HG03139 (cell line): ENCODE results near the gene TNS4.

Experiments
- ATAC-seq: cut with Tn5 transposase; IDR thresholded peaks from one replicate; pipeline ENCODE4 v1.9.1; 2021; ENCODE audit not compliant: unreplicated experiment

Gene TNS4

GRCh38 chr17:40517286-40517662, 15.9 kb upstream of the TNS4 start:
- ATAC-seq = no peak

- peak; percentile 69 for ATAC-seq
Observed at GRCh38 chr17:40516581-40517285, 15.3 kb upstream of the TNS4 start.

DNA sequence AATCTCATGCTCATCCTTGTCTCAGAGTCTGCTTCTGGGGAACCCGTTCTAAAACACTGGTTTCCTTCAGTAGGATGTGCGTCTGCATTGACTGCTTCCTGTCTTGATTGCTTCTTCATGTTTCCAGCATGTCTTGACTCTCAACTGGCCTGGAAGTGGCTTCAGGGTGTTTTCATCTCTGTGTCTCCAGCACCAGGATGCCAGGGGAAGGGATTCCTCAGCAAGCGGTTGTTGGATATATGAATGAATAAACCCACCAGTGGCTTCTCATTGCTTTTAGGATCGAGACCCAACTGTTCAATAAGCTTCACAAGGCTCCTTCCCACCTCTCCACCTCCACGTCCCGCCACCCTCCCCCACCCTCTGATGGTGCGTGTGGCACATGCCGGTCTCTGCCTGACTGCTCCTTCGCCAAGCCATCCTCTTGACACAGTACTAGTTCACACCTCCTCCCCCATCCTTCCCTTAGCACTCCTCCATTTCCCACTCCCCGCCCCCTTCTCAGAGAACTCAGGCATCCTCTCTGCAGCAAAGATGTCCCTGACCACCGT, 14.1 kb upstream of the TNS4 start:
- ATAC-seq = no peak

GRCh38 chr17:40515011-40515410, 13.6 kb upstream of the TNS4 start:
- ATAC-seq = no peak

DNA sequence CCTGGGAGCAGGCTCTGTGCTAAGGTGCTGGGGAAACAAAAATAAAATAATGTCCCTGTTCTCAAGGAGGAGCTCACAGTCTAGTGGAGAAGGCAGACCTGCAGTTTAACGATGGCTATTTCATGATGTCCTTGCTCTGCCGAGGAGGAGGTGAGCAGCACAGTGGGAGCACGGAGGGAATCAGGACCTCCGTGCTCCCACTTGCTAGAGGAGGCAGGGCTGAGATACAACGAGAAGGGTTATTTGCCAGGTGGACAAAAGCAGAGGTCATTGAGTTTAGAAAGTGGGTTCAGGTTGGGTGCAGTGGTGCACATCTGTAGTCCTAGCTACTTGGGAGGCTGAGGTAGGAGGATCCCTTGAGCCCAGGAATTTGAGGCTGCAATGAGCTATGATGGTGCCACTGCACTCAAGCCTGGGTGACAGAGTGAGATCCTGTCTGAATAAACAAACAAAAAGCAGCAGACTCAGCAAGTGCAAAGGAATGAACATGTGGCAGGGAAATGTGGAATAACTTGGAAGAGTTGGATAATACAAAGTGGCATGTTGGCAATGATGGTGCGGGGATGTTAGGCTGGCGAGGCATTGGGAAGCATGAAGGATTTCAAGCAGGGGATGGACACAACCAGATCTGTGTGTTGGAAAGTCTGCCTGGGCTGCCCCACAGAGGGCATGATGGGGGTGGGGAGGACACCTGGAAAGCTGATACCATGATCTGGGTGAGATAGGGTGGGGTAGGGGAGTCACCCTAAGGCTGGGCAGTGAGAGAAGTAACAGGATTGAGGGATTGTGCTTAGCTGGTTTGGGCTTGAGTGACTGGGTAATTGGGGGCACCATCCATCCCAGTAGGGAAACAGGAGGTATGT, 12.8 kb upstream of the TNS4 start:
- no peak for ATAC-seq

GRCh38 chr17:40511667-40512220, 10.3 kb upstream of the TNS4 start:
- ATAC-seq = no peak

- no peak for ATAC-seq
Observed at GRCh38 chr17:40511136-40511535, 9.7 kb upstream of the TNS4 start.

- ATAC-seq = no peak
Observed at GRCh38 chr17:40510328-40510648, 8.9 kb upstream of the TNS4 start.

GRCh38 chr17:40509626-40510327, 8.4 kb upstream of the TNS4 start:
- no peak for ATAC-seq

- no peak for ATAC-seq
Observed at GRCh38 chr17:40506786-40507185, 5.4 kb upstream of the TNS4 start.

DNA sequence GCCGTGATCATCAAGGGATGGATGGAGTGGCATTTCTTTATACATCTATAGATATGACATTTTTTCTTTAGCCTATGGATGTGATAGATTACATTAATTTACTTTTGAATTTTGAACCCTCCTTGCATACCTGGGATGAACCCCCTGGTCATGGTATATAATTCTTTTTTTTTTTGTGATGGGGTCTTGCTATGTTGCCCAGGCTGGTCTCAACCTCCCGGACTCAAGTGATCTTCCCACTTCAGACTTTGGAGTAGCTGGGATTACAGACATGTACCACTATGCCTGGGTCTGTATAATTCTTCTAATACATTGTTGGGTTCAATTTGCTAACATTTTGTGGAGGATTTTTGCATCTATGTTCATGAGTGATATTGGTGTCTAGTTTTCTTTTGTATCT, 1.7 kb upstream of the TNS4 start:
- no peak for ATAC-seq

GRCh38 chr17:40502716-40503115, 1.3 kb upstream of the TNS4 start:
- no peak for ATAC-seq

GRCh38 chr17:40500709-40501108, 714 bp downstream of the TNS4 start:
- no peak for ATAC-seq

GRCh38 chr17:40500190-40500589, 1.2 kb downstream of the TNS4 start:
- no peak for ATAC-seq

DNA sequence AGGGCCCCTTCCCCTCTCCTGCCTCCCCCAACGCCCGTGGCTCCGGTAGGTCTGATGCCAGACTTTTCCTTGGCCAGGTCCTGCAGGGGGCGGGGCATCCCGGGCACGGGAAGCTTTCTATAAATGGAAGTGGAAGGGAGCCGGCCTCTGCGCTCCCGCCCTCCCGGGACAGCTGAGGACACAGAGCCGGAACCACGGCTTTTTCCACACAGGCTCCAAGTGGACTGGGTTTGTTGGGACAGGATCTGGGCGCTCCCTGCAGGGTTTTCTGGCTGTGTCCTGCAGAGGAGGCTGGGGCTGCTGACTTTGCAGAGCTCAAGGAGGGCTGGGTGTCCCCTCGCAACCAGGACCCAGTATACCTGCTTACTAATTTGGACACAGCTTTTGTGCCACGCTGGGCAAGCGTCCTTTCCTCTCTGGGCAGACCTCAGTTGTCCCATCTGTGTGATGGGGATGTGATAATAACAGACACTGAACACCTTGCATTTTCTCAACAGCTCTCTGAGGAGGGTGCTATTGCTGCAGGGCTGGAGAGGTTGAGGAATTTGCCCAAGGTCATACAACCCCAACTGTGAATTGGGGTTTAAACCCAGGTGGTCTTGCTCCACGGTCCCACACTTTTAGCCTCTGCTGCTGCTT, 1.8 kb downstream of the TNS4 start:
- ATAC-seq = no peak

DNA sequence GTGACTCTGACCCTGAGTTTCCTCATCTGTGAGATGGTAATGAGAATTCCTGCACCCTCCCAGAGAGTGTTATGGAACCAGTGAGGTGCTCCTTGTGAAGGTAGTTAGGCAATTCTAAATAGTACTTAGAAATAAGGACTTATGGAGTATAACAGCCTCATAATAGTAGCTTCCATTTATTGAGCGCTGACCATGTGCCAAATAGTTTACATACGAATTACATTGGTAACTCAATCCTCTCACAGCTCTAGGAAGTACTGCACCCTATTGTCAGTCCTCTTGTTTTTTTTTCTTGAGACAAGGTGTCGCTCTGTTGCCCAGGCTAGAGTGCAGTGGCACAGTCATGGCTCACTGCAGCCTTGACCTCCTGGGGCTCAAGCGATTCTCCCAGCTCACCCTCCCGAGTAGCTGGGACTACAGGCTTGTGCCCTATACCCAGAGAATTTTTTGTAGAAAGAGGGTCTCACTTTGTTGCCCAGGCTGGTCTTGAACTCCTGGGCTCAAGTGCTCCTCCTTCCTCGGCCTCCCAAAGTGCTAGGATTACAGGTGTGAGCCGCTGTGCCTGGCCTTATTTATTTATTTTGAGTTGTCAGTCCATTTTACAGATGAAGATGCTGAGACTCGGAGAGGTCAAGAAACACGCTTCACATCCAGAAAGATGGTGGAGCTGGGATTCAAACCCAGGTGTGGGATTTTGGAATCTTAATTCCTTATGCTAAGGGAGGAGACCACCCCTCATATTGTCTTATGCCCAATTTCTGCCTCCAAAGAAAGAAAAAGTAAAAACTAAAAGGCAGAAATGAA, 2.9 kb downstream of the TNS4 start:
- ATAC-seq = no peak

- no peak for ATAC-seq
Observed at GRCh38 chr17:40497695-40498094, 3.7 kb downstream of the TNS4 start.

- ATAC-seq = no peak
Observed at GRCh38 chr17:40496634-40497420, 4.6 kb downstream of the TNS4 start.

DNA sequence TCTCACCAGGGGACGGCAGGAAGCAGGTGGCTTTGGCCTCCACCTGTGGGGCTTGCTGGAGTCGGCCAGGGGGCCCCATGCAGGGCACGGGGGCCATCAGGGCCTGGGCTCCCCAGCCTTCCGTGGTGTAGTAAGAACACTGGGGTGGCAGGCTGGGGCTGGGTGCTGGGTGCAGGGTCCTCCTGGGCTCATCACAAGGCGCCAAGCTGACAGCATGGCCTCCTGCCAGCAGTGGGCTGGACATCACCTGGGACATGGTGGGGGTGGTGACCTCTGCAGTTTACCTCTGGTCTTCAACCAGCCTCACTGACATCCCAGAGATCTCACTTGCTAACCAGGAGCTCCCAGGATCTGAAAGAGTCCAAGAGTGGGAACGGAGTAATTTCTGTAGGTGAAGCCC, 5.3 kb downstream of the TNS4 start:
- no peak for ATAC-seq
